ENCODE measurements around the gene RCAN3.

DNA sequence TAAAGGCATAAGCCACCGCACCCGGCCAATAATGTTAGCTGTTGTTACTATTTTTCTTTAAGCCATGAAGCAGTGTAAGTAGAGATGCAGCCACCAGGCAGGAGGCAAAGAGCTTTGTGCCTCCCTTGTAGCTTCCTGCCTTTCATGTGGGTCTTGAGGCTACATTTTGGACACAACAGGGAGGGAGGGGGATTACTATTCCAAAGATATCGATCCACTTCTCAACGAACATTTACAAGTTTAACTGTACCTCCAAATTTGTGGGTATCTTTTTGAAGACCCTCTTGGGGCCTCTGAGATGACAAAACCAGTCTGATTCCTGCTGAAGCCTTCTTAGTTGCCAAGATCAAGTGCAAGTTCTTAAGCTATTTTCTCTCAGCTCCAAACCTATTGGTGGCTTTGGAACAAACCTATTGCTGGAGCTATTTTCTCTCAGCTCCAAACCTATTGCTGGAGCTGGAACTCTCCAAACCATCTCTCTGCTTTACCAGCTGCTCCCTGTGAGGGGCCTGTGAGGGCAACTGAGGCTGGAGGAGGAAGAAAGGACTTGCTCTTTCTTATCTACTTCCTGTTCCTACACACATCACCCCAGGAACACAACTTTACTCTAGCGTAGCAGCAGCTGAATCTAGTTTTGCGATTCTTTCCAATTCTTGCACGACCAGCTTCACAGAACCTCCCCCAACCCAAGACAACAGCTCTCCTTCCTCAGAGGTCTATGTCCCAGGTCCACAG, 16.1 kb upstream of the RCAN3 start:
- TF ChIP-seq TCF4 (CRISPR knock-in tag; IDR thresholded peaks at IDR 0.05; ENCODE audit: borderline replicate concordance) (no peak), ZC3H10 (CRISPR knock-in tag; IDR thresholded peaks at IDR 0.05) (no peak), ISL1 (CRISPR knock-in tag; IDR thresholded peaks at IDR 0.05) (no peak)
